Stimulated activated CD4-positive, alpha-beta T cell treated with anti-CD3 and anti-CD28 coated beads, TNF-alpha, amount 100 ng/mL, for 48 hours (primary cell): ENCODE results near the gene SERPINH1.
A peak's percentile ranks its signal among the peaks of the same experiment; 100 is the strongest.
"Not testable (repeated sequence)": the region's sequence is repeated elsewhere in the genome, so short reads cannot be mapped to it uniquely, and the experiment has no call there.

Experiments
- DNase-seq, 3 donors: peaks; one replicate each; pipeline ENCODE4 v3.0.0-alpha.2; 2020; ENCODE audit warnings: low read depth in 3 of 3

Gene SERPINH1

DNA sequence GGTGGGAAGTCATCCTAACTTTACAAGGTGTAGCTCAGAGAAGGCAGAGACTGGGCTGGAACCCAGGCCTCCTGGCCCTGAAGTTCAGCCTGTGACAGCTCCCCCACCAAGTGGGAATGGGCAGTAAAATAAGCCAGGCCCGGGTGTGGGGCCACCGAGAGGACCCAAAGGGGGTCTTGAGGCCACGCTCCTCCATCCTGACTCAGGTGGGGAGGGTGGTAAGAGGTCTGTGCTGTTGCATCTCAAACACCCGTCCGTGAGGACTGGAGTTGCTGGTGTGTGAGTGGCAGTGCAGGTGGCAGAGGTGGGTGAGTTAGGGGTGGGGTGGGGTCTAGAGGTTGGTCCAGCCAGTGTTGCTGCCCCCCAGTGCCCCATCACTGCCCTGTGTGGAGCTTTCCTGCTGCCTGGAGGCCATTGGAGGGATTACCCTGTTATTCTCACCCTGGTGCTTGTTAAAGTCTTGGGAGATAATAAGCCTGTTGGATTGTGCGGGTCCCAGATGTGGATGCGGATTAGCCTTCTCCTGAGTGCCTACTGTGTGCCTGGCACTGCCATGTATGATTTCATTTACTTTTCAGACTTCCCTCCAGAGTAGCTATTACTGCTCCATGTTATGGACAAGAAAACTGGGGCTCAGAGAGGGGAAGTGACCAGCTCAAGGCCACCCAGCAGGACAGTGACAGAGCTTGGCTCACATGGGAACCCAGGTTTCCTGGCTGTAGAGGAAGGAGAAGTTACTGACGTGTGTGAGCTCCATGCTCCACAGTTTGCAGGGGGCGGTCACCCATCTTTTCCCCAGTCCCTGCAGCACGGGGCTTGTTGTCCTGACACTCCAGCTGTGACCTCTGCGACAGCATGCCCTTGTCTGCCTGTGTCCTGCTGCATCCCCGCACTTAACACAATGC, 12.9 kb downstream of the SERPINH1 start:
- DNase-seq, result no peak

DNA sequence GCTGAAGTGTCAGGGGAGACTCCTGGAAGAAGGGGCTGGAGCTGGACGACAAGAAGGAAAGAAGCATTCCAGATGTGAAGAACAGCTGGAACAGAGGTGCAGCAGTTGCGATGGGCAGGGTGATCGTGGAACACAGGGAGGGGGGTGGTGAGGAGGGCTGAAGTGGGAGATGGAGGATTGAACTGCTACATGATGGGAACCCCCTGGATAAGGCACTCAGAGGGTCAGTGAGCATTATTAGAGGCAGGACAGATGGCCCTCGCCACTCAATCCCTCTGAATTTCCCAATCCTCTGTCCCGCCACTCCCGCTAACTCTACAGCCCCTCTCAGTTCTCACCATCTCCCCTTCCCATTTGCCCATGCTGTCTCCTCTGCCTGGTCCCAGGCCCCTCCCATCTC, 14.0 kb downstream of the SERPINH1 start:
- DNase-seq, result no peak

DNA sequence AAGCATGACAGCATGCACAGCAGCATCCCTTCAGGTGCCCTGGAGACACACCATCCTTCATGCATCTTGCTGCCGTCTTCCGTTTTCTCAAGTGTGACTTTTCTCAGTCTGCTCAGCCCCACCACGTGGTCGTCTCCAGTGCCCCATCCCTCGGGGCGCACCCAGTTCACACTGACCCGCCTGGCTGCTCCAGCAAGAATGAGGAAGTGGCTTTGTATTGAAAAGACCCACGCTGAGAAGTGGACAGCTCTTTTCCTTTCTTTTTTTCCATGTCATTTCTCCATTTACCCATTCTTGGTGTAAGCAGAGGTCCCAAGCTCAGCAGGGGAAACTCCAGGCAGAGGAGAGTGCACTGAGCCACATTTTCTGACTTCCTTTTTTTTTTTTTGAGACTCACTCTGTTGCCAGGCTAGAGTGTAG, 14.5 kb downstream of the SERPINH1 start:
- DNase-seq, result no peak

DNA sequence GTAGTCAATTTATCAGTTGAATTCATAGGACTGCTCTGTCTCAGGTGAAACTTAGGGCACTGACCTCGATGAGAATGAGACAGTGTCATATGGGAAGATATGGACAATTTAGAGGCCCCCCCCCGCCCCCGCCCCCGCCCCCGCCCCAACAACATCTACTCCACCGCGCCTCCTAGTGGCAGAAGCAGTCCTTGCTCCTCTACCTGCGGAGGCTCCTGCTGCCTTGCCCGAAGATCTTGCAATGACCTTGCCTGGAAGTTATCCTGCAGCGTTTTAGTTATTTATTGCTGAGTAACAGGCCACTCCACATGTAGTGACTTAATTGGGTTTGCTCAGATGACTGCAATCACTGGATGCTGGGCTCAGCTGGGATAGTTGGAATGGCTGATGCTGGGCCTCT, 15.2 kb downstream of the SERPINH1 start:
- DNase-seq, result peak in 2 of 3 donors; percentile 31 to 59

DNA sequence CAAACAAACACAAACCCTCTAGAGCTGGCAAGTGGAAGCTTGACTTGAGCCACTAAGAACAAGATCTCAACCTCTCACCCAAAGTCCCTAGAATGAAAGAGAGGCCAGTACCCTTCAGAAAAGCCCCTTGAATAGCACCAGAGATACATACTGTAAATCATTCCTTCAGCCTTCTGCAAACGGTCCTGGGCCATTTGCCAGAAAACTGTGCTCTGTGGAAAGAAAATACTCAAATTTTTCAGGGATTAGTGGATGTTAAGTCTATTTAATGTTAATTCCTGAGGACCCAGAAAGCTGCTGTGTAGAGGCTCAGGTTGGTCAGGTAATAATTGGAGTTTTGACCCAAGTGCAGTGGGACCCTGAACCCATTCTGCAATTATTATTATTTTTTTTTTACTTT, 16.9 kb downstream of the SERPINH1 start:
- DNase-seq, result no peak

DNA sequence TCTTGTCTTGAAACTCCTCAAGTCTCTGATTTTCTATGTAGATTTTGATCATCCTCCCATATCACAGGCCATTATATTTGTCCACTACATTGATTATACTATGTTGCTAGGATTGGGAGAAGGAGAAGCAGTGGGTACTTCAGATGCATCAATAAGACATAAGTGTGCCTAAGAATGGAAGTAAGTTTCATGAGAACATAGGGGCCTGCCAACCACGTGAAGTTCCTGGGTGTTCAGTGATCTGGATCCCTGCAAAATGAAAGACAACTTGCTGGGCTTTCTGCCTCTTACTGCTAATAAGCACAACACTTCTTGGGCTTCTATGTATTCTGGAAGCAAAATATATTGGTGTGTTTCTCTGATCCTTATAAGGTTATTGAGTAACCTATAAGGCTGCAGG, 17.8 kb downstream of the SERPINH1 start:
- DNase-seq, result no peak

DNA sequence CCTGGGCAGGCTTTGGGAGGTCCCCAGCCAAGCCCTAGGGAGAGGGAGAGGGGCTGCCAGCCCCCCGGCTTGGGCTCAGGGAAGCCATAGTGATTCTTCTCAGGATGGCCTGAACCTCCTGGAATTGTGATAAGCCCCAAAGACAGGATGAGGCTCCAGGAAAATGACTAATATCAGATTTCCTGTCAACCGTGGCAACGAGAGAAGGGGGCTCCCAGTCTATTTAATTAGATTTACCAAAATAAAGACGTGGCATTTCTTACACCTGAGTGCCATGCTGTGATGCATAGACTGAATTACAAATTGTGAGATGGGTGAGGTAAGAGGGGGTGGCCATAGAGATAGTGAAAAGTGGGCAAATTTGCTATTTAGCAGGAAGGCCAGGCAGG, 20.4 kb downstream of the SERPINH1 start:
- DNase-seq, result no peak

DNA sequence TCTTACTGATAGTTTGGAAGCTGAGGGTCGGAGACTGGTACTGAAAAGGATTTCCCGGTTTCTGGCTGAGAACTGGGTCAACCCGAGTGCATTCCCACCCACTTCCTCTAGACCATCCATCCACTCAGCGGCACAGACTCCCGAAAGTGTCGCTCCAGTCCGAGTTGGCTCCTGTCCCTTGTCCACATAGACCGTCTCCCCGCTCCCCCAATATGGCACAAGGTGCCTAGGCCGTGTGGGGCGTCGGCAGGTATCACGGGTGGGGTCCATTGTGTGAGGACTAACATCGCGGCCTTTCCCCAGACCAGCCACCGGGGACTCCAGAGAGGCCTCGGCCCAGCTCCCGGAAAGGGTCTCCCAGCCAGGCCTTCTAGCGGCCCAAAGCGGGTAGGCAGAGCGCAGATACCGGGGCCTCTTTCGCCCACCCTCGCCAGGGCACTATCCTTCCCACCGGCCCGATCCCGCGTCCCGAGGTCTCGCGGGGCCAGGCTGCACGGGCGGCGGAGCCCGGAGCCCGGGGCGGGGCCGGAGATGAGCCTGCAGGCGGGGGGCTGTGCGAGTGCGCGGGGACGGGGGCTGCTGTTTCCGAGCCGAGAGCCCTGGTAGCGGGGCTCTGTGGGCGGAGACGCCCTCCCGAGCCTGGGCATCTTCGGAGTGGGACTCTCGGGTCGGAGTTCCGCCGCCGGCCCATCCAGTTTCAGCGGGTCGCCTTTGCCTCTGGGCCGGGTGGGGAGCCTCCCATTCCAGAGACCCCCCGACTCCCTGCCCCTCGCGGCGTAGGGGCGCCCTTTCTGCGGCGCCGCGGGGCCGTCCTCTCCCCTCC, 21.1 kb downstream of the SERPINH1 start:
- peak in 2 of 3 donors; percentile 37 to 65 for DNase-seq

DNA sequence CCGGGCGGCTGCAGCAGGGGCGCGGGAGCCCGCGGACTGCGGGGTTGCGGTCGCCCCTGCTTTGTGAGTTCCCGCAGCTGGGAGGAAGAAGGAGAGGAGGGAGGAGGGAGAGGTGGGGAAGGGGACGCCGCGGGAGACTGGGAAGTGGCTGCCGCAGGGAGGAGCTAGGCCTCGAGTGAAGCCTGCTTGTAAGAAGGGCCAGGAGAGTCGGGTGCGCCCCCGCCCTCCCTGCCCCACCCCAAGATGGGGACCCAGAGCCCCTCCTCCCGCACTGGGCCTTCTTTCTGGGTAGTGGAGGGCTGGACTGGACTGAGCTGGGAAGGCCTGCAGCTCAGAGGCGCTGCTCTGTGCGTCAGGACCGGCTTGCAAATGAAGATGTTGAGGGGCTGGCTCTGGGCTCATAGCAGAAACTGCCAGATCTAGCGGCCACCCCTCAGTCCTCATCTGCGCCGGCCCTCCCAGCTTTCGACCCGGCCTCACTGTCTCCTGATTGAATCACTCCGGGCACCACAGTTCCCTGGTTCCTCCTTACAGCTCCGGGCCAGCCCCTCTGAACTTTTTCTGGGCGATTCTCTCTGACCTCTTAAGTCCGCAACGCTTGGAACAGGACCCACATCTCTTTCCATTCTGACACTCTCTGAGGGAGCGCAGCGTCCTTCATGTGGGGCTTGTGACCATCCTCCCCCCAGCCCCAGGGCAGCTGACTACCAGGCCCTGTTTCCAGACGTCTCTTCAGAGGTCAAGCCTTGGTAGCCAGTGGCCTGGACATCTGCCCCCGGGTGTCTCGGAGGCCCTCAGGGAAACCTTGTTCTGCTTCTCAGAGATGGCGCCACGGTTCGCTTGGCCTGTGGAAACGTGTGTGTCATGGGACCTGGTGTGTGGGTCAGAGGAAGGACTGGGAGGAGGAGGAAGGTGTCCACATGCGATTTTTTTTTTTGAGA, 21.9 kb downstream of the SERPINH1 start:
- DNase-seq, result no peak

DNA sequence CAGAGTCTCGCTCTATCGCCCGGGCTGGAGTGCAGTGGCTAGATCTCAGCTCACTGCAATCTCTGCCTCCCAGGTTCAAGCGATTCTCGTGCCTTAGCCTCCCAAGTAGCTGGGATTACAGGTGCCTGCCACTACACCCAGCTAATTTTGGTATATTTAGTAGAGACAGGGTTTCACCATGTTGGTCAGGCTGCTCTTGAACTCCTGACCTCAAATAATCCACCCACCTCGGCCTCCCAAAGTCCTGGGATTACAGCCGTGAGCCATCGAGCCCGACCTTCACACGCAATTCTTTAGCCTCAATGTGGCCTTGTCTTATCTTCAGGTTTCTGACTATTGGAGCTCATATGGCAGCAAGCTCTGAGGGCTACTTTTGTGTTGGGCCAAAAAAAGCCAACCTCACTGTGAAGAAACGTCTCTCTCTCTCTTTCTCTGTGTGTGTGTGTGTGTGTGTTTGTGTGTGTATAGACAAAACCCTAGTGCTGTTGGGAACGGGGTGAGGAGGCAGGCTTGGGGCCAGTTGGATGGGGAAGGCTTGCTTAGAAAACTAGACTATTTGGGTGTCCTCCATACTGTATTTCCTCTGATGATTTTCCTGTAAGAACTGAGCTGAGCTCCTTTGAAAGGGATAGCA, 22.7 kb downstream of the SERPINH1 start:
- not testable (repeated sequence) for DNase-seq

DNA sequence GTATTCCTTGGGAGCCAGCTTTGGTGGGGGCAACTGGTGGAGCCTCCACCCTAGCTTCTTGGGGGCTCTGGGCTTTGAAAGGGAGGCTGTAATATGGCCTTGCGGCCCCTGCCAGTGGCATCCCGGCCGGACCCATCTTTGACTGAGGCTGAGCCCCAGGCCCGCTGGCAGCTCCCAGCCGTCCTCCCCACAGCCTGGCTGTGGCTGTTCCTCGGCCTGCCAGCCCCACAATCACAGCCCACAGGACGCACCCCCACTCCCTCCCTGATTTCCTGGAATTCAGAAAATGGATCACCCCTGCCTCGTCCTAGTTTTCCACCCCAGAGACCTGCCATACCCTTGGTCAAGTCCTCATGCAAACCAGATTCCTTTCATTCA, 23.2 kb downstream of the SERPINH1 start:
- DNase-seq, result no peak

DNA sequence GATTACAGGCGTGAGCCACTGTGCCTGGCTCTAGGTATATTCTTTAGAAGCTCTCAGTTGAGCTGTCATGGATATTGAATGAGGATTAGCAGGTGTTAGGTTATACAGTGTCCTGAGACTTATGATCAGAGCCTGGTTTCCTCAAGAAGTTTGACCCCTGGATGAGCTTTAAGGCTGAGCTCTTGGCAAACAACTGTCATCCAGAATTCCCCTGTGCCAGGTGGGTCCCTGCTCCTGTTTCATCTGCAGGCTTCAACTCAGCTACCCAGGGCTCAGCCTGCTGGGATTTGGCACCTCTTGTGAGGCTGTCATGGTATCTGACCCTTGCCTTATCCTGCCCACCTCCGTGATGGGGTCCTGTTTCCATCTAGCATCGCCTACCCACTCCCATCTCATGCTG, 24.3 kb downstream of the SERPINH1 start:
- DNase-seq, result no peak

DNA sequence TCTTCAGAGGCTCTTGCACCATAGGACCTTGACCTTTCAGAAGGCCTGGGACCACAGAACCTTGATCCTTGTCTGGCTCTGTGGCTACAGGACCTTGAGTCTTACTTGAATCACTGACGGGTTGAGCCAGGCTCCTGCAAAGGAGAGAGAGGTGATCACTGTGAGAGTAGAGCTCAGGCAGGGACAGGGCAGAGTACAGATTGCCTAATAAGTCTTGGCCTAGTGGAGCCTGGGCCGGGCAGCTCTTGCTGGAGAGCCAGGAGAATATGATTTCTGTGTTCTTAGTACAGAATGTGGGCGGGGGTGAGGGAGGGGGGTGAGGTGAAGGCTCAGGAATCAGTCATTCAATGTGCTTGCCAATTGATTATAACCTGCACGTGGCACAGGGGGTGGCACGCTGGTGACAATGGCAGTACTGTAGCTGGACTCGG, 26.0 kb downstream of the SERPINH1 start:
- DNase-seq, result no peak

DNA sequence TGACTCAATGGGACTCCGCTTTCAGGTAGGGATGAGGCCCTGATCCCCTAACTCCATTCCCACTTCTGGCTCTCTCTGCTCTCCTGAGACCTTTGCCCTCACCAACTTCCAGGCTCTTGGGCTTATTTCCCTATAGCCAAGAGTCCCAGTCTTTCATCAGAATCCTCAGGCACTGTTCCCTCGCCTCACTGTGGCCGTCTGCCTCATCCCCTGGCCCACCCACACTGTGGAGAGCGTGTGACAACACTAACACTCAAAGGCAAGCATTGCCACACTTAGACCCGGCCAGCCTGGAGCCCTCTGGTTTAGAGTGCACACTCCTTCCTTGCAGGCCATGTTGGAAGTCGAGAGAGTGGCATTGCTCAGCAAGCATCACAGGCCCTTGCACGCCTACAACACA, 27.0 kb downstream of the SERPINH1 start:
- DNase-seq, result no peak

DNA sequence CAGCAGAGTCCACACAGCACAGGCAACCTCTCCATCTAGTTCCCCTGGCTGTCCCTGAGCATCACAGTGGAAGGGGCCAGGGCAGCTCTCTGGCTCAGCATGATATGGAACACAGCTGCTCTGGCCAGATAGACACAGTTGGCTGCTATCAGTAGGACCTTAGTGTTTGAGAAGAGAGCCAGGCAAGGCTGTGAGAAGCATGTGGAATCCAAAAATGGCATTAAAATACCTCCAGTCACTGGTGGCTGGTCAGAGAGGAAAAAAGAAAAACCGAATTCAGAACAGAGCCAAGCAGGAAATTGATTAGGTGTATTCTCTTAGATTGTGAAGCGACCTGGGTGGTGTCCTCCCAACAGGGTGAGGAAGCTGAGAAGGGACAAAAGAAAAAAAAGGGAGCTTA, 27.9 kb downstream of the SERPINH1 start:
- no peak for DNase-seq

DNA sequence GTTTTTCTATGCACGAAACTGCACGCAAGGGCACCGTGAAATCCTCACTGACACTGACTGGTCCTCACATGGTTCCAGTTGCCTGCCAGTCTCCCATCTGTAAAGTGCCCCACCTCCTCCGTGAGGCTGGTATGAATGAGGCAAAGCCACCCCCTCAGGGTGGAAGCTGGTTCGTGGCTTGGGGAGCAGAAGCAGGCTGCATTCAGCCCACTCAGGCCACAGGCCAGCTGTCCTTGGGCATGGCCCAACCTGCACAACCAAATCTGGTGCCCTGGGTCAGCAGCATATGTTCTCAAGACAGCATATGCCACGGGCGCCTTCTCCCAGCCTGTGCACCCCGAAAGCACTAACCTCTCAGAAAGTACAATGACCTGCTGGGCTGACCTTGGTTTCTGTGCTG, 29.3 kb downstream of the SERPINH1 start:
- DNase-seq, result no peak

DNA sequence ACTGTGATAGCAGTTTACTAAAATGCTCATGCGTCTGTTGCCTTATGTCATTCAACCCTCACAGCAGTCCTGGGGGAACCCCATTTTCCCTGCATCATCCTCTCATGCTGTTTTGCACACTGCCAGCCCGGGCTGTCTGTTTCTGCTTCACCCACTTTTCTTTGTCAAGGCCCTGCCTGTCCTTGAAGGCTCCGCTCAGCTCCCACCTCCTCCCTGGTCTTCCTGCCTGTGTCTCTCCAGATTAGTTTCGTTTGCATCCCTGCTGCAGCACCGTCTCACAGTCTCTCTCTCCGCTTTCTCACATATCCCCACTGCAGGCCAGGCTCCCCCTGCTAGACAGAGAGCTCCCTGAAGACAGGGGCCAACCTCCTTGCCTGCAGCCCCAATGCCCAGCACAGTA, 29.9 kb downstream of the SERPINH1 start:
- no peak for DNase-seq

DNA sequence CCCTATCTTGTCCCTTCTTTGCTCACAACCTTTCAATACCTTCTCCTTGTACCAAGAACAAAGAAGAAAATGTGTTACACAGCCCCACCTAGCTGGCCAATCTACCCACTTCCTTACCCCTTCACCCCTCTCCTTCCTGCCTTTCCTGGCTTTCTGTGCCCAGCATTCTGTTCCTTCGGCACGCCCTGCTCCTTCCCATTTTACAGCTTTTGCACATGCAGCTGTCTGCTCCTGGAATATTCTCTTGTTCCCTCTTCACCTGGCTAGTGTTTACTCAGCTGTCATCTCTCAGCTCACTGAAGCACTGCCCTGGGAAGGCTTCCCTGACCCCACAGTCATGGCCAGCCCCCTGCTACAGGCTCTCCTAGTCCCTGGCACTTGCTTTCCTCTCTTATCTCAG, 30.7 kb downstream of the SERPINH1 start:
- DNase-seq, result no peak

DNA sequence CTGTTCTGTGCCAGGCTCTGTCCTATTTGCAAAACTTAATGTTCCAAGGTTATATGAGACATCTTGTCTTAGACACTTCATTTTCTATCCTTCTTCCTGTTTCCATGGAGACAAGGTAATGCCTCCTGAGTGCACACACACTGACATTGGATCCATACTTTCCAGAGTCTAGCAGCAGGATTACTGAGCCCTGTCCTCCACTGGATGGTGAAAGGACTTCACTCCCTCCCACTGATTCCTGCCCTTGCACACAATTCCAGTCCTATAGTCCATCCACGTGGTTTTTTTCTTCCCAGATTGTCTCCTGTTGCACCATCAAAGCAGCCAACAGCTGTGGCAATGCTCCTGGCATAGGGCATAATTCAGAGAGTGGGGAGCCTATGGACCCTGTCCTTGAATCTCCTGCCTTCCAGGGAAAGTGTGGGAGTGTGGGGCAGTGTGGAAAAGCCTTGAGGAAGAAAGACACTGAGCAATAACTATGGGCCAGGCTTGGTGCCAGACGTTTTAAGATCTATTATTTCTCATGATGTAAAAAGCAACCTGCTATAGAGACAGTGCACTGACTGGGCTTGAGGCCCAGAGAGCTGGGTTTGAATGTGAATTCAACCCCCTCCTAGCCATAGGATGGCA, 31.3 kb downstream of the SERPINH1 start:
- DNase-seq, result no peak

DNA sequence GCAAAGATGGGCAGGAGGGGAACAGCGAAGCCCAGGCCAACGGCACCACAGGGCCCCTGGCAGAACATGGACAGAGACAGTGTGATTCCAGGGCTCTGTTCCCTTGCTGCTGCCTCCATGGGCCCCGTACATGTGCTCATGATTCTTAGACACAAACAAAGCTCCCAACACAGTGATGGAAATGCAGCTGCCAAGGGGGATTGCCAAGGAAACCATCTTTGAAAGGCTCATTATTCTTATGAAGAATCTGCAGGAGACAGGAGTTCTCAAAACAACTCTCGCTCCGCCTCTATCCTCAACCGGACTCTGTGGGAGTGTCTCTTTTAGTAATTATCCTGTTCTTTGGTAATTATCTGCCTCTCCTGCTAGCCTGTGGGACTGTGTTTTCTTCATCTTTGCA, 32.2 kb downstream of the SERPINH1 start:
- no peak for DNase-seq

DNA sequence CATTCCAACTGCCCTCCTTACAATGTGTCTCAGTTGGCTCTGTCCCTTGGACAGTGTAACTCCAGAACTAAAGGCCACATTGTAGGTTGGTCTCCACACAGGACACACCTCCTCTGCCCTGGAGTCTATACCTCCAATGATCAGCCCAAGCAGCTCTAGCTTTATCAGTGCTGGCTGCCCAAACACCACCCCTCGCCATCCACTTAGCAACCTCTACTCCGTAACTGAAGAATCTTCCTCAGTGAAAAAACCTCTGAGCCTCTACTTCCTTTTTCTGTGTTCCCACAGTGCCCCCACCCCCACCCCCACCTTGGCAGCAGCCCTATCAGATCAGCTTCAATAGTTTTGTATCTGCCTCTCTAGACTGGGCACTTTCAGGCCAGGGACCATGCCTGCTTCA, 33.4 kb downstream of the SERPINH1 start:
- no peak for DNase-seq
